Measurements from ENCODE around the gene SETD1B. TPM values are rescaled to one million over a fixed set of nuclear protein-coding genes. Genes with fewer than 3 reads are reported as not detected.

Gene SETD1B
- total and polyA plus RNA-seq, 2 donors (not counting 1 experiment from before 2014, with no cell fraction given): 1.2 to 3.5 TPM

DNA sequence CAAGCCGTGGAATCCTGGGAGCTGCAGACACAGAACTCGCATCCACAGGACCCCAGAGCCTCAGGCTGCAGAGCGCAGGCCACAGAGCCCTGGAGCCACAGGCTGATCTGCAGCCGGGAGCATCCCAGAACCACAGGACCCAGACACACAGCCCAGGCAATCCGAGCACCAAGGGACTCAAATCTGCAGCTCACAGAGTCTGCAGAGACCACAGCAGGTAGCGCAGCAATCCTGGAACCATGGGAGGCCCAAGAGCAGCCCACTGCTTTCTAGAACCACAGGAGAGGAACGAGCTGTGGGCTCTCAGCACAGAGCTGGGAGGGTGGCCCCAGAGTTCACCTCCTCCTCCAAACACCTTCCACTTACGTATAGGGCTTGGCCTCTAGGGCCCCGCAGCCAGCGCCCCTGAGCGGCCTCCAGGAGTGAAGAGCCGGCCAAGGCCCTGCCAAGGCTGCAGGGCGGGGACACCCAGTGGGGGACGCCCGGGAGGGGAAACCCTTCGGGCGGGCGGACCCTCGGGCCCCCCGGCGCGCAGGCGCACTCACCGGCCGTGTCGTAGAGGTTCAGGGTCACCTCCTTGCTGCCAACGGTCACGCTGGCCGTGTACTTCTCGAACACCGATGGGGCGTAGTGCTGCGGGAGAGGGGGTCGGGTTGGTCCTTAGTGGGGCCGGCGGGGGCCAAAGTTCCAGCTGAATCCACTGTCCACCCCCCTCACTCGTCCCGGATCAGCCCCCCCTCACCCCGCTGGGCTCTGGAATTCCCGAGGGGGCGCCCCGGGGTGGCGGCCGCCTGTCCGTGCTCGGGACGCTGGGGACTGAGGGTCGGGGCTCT lies 11.0 kb upstream of the SETD1B start:
- Histone ChIP-seq H3K9ac (ENCODE audit: insufficient read depth, low read length) (peak overlapping the region; percentile 46), H3K79me2 (ENCODE audit: control insufficient read depth, insufficient read depth, low read length) (peaks cover 16% of the 10 kb centered on the region), H3K27me3 (ENCODE audit: control insufficient read depth, insufficient read depth, low read length) (no peaks in the 10 kb centered on the region), H3K4me3 (replicated peaks in 1 of 4; ENCODE audit: control extremely low read depth in 1 of 4, insufficient read depth in 1 of 4, low read depth in 3 of 4, low read length in 4 of 4) (peak overlapping the region; percentile 26 to 64 (median 62)), H3K36me3 (ENCODE audit: control insufficient read depth, insufficient read depth, low read length) (peaks cover 8% of the 10 kb centered on the region), H4K20me1 (ENCODE audit: control insufficient read depth, extremely low read depth, insufficient read depth, low read length) (no peaks in the 10 kb centered on the region), H3K9me3 (ENCODE audit: control insufficient read depth, insufficient read depth, low read depth, low read length) (no peaks in the 10 kb centered on the region), H3K4me1 (ENCODE audit: control insufficient read depth, extremely low read depth, insufficient read depth, low read length) (peaks cover 28% of the 10 kb centered on the region), H2AFZ (ENCODE audit: low read length) (no peak overlapping the region), H3K27ac (ENCODE audit: insufficient read depth, low read length) (no peak overlapping the region), H3K4me2 (ENCODE audit: extremely low read depth, insufficient read depth, low read length) (peak overlapping the region; percentile 59)
- DNase-seq (ENCODE audit: low read depth in 2 of 2): no peak
- TF ChIP-seq, protein P1, sequence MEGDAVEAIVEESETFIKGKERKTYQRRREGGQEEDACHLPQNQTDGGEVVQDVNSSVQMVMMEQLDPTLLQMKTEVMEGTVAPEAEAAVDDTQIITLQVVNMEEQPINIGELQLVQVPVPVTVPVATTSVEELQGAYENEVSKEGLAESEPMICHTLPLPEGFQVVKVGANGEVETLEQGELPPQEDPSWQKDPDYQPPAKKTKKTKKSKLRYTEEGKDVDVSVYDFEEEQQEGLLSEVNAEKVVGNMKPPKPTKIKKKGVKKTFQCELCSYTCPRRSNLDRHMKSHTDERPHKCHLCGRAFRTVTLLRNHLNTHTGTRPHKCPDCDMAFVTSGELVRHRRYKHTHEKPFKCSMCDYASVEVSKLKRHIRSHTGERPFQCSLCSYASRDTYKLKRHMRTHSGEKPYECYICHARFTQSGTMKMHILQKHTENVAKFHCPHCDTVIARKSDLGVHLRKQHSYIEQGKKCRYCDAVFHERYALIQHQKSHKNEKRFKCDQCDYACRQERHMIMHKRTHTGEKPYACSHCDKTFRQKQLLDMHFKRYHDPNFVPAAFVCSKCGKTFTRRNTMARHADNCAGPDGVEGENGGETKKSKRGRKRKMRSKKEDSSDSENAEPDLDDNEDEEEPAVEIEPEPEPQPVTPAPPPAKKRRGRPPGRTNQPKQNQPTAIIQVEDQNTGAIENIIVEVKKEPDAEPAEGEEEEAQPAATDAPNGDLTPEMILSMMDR (conservative IDR thresholded peaks at IDR 0.05 in 1 of 2, IDR thresholded peaks at IDR 0.05 in 1 of 2; ENCODE audit: low read depth in 1 of 2, low read length in 2 of 2): no peak
- no peak for TF ChIP-seq EZH2 (IDR thresholded peaks at IDR 0.05; ENCODE audit: low read length, missing control alignments)

DNA sequence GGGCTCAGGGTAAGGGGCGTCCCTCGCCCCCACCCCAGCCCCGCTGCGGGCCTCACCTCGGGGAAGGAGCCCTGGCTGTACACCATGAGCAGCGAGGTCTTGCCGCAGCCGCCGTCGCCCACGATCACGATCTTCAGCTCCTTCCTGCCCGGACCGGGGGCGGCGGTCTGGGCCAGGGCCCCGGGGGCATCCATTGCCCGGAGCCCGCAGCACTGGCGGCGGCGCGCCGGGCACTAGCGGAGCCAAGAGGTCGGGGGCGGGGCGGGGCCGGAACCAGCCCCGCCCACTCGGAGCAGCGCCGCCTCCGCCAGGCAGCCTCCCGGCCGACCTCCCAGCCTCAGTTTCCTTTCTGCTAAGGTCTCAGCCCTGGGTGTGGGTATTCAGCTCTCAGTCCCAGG lies 10.4 kb upstream of the SETD1B start, which contains the start of gene RHOF:
RHOF (minus strand) TSS at position 249 of the 398 bp plus-strand sequence; CDS start at position 194, 55 bp downstream.
- Histone ChIP-seq H3K4me3 (replicated peaks in 1 of 4; ENCODE audit: control extremely low read depth in 1 of 4, insufficient read depth in 1 of 4, low read depth in 3 of 4, low read length in 4 of 4) (peak within 1 kb of the TSS; percentile 48 to 64 (median 62)), H3K27ac (ENCODE audit: insufficient read depth, low read length) (peak within 1 kb of the TSS; percentile 90), H3K27me3 (ENCODE audit: control insufficient read depth, insufficient read depth, low read length) (no peaks in the 10 kb centered on the region), H4K20me1 (ENCODE audit: control insufficient read depth, extremely low read depth, insufficient read depth, low read length) (no peaks in the 10 kb centered on the region), H3K79me2 (ENCODE audit: control insufficient read depth, insufficient read depth, low read length) (peaks cover 23% of the 10 kb centered on the region), H2AFZ (ENCODE audit: low read length) (peak within 1 kb of the TSS; percentile 69), H3K4me1 (ENCODE audit: control insufficient read depth, extremely low read depth, insufficient read depth, low read length) (peaks cover 34% of the 10 kb centered on the region), H3K9ac (ENCODE audit: insufficient read depth, low read length) (peak within 1 kb of the TSS; percentile 46), H3K4me2 (ENCODE audit: extremely low read depth, insufficient read depth, low read length) (peak within 1 kb of the TSS; percentile 97), H3K36me3 (ENCODE audit: control insufficient read depth, insufficient read depth, low read length) (peaks cover 10% of the 10 kb centered on the region), H3K9me3 (ENCODE audit: control insufficient read depth, insufficient read depth, low read depth, low read length) (no peaks in the 10 kb centered on the region)
- TF ChIP-seq EZH2 (IDR thresholded peaks at IDR 0.05; ENCODE audit: low read length, missing control alignments): no peak
- TF ChIP-seq, protein P1 (conservative IDR thresholded peaks at IDR 0.05 in 1 of 2, IDR thresholded peaks at IDR 0.05 in 1 of 2; ENCODE audit: low read depth in 1 of 2, low read length in 2 of 2): no peak
- DNase-seq (ENCODE audit: low read depth in 2 of 2): no peak

DNA sequence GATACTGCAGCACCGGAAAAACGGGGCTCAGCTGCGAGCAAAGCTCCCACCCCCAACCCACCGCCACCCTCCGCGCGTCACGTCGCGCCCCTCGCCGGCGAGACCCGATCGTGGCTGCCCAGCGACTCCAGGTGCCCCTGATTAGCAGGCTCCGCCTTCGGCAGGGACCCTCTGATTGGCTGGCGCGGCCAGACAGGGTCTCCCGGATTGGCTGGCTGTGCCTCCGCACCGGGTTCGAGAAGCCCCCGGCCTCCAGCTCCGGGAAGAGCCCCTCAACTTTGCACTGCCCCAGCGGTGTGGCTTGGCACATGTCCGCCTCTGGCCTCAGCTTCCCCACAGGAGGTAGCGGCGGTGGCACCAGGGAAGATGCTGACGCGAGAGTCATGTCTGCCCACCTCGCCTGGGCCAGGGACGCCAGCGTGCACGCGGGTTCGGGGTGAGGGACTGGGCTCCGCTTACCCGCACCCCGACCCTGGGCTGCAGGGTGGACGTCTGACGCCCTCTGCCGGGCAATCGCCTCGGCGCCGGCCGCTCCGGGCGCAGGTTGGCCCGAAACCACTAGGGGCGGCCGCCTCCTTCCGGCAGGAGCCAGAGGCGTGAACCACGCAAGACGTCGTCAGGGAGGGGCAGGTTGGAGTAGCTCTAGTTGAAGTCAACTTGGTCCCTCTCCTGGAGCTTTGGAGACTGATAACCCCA lies 9.8 kb upstream of the SETD1B start:
- H2AFZ ChIP-seq (ENCODE audit: low read length): peak overlapping the region; percentile 69
- no peaks in the 10 kb centered on the region for H4K20me1 ChIP-seq (ENCODE audit: control insufficient read depth, extremely low read depth, insufficient read depth, low read length)
- no peaks in the 10 kb centered on the region for H3K9me3 ChIP-seq (ENCODE audit: control insufficient read depth, insufficient read depth, low read depth, low read length)
- peak overlapping the region; percentile 48 to 64 (median 62) for H3K4me3 ChIP-seq (replicated peaks in 1 of 4; ENCODE audit: control extremely low read depth in 1 of 4, insufficient read depth in 1 of 4, low read depth in 3 of 4, low read length in 4 of 4)
- H3K4me1 ChIP-seq (ENCODE audit: control insufficient read depth, extremely low read depth, insufficient read depth, low read length): peaks cover 39% of the 10 kb centered on the region
- no peaks in the 10 kb centered on the region for H3K27me3 ChIP-seq (ENCODE audit: control insufficient read depth, insufficient read depth, low read length)
- H3K79me2 ChIP-seq (ENCODE audit: control insufficient read depth, insufficient read depth, low read length): peaks cover 27% of the 10 kb centered on the region
- H3K36me3 ChIP-seq (ENCODE audit: control insufficient read depth, insufficient read depth, low read length): peaks cover 10% of the 10 kb centered on the region
- H3K27ac ChIP-seq (ENCODE audit: insufficient read depth, low read length): peak overlapping the region; percentile 90
- no peak for TF ChIP-seq EZH2 (IDR thresholded peaks at IDR 0.05; ENCODE audit: low read length, missing control alignments)
- TF ChIP-seq, protein P1 (conservative IDR thresholded peaks at IDR 0.05 in 1 of 2, IDR thresholded peaks at IDR 0.05 in 1 of 2; ENCODE audit: low read depth in 1 of 2, low read length in 2 of 2): peak; percentile 97 to 98
- H3K4me2 ChIP-seq (ENCODE audit: extremely low read depth, insufficient read depth, low read length): peak overlapping the region; percentile 97
- DNase-seq (ENCODE audit: low read depth in 2 of 2): peak; percentile 91
- H3K9ac ChIP-seq (ENCODE audit: insufficient read depth, low read length): peak overlapping the region; percentile 46

Measured in fibroblast of lung (primary cell).